ENCODE data around the gene TMEM35B.

DNA sequence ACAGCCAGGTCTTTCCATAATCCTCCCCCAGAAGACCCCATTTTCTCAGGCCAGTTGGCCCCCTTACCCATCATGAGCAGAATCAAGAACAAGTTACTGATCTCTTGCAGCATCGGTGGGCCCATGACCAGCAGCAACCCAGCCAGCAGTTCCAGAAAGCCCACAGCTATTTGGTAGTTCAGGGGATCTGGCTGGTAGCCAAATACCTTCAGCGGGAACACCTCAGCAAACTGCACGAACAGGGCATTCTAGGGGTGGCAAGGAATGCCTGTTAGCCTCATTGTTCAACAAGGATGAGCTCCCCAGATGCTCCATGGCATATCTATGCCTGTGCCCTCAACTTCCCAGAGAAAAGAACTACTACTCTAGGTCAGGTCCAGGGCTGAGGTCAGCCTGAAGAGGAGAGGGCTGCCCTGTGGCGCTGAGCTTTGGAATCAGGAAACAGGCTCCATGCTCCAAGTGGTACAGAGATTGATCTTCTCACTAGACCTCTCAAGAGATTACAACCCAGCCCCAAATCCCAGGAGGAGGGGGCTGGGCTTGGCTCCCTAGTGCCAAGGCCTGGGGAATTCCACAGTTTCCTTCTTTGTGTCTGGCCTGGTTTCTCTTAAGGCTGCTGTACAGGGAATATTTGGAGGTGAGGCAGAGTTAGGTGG lies 1.3 kb downstream of the TMEM35B start:
- TF ChIP-seq, protein P1, sequence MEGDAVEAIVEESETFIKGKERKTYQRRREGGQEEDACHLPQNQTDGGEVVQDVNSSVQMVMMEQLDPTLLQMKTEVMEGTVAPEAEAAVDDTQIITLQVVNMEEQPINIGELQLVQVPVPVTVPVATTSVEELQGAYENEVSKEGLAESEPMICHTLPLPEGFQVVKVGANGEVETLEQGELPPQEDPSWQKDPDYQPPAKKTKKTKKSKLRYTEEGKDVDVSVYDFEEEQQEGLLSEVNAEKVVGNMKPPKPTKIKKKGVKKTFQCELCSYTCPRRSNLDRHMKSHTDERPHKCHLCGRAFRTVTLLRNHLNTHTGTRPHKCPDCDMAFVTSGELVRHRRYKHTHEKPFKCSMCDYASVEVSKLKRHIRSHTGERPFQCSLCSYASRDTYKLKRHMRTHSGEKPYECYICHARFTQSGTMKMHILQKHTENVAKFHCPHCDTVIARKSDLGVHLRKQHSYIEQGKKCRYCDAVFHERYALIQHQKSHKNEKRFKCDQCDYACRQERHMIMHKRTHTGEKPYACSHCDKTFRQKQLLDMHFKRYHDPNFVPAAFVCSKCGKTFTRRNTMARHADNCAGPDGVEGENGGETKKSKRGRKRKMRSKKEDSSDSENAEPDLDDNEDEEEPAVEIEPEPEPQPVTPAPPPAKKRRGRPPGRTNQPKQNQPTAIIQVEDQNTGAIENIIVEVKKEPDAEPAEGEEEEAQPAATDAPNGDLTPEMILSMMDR (IDR thresholded peaks at IDR 0.05) = no peak
- no peak for TF ChIP-seq POLR2A (IDR thresholded peaks at IDR 0.05)

All from right lobe of liver (tissue), 4 donors.